Natural killer cell treated with Interleukin-12 subunit alpha and Interleukin-12 subunit beta and Interleukin-15 and Interleukin-18, amount 100 ng/mL, for 72 hours (primary cell): ENCODE results near the gene CNPY1. TPM values are rescaled to one million over a fixed set of nuclear protein-coding genes. Genes with fewer than 3 reads are reported as not detected.
"Not testable (repeated sequence)": the region's sequence is repeated elsewhere in the genome, so short reads cannot be mapped to it uniquely, and the experiment has no call there.

Experiments used
- ATAC-seq, 2 donors: fragments of 150-1000 bp; cut with Tn5 transposase in 1 of 2; sonication (Bioruptor Pico), chemical (Tn5 transposase) in 1 of 2; 2 replicates each; pipeline ENCODE4 v1.10.0; 2021
- DNase-seq: peaks from one replicate; pipeline ENCODE4 v3.0.0; 2022; ENCODE audit warnings: low spot score
- H3K27ac Mint-ChIP-seq, 2 donors: 1 replicate in 1 of 2; 2 replicates in 1 of 2; pipeline ENCODE4 v1.8.0; 2022; ENCODE audit warnings: mixed read lengths in 2 of 2, mild to moderate bottlenecking in 1 of 2, moderate library complexity in 1 of 2
- H3K27me3 Mint-ChIP-seq, 2 donors: 1 replicate in 1 of 2; 2 replicates in 1 of 2; pipeline ENCODE4 v1.8.0; 2022; ENCODE audit warnings: mixed read lengths in 2 of 2
- H3K36me3 Mint-ChIP-seq: one replicate; pipeline ENCODE4 v1.8.0; 2022; ENCODE audit warnings: mixed read lengths
- H3K4me1 Mint-ChIP-seq, 2 donors: 1 replicate in 1 of 2; 2 replicates in 1 of 2; pipeline ENCODE4 v1.8.0; 2022; ENCODE audit warnings: low read depth in 2 of 2, mixed read lengths in 2 of 2, mild to moderate bottlenecking in 1 of 2
- H3K4me3 Mint-ChIP-seq: one replicate; pipeline ENCODE4 v1.8.0; 2022; ENCODE audit warnings: mixed read lengths
- H3K9me3 Mint-ChIP-seq: 2 replicates; pipeline ENCODE4 v1.8.0; 2022; ENCODE audit warnings: mixed read lengths
- total RNA-seq, 2 donors: library from RNA; stranded (reverse); gene quantifications; one replicate each; pipeline ENCODE4 v1.2.3, GENCODE V29; 2022

CNPY1 gene
- total RNA-seq: not detected

DNA sequence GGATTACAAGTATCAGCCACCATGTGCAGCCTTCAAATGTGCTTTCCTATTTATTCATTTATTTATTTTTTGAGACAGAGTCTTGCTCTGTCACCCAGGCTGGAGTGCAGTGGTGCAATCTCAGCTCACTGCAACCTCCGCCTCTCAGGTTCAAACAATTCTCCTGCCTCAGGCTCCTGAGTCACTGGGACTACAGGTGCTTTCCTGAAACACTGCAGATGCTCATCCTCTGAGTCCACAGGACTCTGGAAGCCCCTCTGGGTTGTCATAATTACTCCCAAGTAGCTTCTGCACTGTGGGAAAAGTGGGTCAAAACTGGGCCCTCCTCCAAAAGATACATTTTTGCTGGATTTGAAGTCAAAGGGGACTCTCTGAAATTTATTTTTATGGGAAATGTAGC is at the start of gene CNPY1:
TSS of gene CNPY1 (minus strand) at position 111 of the 400 bp plus-strand sequence. CDS start 630 bp downstream, outside the sequence.
- not testable (repeated sequence) for H3K27ac Mint-ChIP-seq, DNase-seq, H3K36me3 Mint-ChIP-seq, H3K4me3 Mint-ChIP-seq, ATAC-seq, H3K9me3 Mint-ChIP-seq, H3K27me3 Mint-ChIP-seq, H3K4me1 Mint-ChIP-seq

DNA sequence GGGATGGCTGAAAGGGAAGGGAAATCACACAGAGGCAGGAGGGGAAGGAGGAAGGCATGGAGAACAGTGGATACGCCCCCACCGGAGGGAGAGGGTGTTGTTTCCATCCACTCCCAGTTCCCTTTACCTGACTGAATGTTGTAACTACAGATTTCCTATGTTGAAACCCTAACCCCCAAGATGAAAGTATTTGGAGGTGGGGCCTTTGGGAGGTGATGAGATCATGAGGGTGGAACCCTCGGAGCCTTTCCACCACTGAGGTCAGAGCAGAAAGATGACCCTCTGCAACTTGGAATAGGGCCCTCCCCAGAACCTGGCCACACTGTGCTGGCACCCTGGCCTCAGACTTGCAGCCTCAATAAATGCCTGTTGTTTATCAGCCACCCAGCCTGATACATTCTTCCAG is 48.6 kb upstream of the CNPY1 start:
- H3K36me3 Mint-ChIP-seq: no peaks in the 10 kb centered on the region

DNA sequence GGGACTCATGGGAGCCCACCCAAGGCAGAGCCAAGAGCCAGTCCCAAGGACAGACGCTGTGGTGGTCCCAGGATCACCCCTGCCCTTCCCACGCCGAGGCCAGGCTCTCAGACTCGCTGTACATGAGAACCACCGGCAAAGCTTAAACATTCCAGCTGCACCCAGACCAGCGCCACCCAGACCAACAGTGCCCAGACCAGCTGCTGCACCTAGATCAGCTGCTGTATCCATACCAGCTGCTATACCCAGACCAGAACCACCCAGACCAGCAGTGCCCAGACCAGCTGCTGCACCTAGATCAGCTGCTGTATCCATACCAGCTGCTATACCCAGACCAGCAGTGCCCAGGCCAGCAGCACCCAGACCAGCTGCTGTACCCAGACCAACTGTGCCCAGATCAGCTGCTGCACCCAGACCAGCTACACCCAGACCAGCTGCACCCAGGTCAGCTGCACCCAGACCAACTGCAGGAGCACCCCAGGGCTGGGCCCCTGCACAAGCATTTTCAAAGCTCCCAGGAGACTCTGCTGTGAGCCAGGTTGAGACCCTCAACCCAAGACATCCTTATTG is 47.9 kb upstream of the CNPY1 start:
- DNase-seq (no peak), ATAC-seq (peak in 1 of 2 donors; percentile 46)
- Mint-ChIP-seq H3K4me1 (peaks cover 2 to 5% of the 10 kb centered on the region in 2 donors), H3K9me3 (no peaks in the 10 kb centered on the region), H3K27ac (no peak overlapping the region), H3K4me3 (no peak overlapping the region), H3K36me3 (no peaks in the 10 kb centered on the region), H3K27me3 (peaks cover 12% of the 10 kb centered on the region in 2 donors)

More for the DNA sequence above, 48.6 kb upstream of the CNPY1 start:
- no peak for DNase-seq
- H3K27ac Mint-ChIP-seq: no peak overlapping the region
- peaks cover 15 to 19% of the 10 kb centered on the region in 2 donors for H3K27me3 Mint-ChIP-seq
- ATAC-seq: no peak
- H3K4me1 Mint-ChIP-seq: peaks cover 2 to 5% of the 10 kb centered on the region in 2 donors
- H3K9me3 Mint-ChIP-seq: no peaks in the 10 kb centered on the region
- no peak overlapping the region for H3K4me3 Mint-ChIP-seq

DNA sequence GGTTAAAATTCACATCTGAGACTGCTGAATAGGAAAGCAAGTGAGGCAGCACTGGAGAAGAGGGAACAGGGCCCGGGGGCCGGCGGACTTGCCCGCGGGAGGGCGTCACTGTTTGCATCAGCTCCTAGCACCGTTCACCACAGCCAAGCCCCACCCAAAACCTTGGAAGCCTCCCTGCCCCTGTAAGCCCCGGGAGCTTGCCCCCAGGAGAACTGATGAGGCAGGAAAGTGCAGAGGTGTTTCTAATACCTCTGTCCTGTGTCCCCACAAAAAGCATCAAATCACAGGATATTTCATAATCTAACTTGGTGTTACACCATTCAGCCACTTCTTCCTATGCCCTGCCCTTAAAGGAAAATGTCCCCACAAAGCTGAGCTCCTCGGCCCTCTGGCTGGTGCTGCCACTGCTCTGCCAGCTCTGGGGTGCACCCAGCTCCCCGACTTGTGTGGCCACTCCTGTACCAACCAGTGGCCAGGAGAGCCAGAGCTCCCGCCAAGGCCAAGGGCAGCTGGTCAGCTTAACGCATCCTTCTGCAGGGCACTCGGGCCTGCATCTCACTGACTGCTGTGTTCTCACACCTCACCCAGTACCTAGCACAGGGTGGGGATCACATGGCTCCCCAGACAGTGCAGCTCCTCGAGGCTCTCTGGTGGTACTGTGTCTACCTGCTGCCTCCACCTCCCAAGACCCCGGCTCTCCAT is 47.3 kb upstream of the CNPY1 start:
- peak; percentile 3 for ATAC-seq
- no peaks in the 10 kb centered on the region for H3K4me1 Mint-ChIP-seq
- no peak for DNase-seq
- H3K36me3 Mint-ChIP-seq: no peaks in the 10 kb centered on the region
- no peak overlapping the region for H3K4me3 Mint-ChIP-seq
- H3K9me3 Mint-ChIP-seq: no peaks in the 10 kb centered on the region
- H3K27ac Mint-ChIP-seq: peak overlapping the region in 1 of 2 donors; percentile 28
- peaks cover 9 to 10% of the 10 kb centered on the region in 2 donors for H3K27me3 Mint-ChIP-seq

DNA sequence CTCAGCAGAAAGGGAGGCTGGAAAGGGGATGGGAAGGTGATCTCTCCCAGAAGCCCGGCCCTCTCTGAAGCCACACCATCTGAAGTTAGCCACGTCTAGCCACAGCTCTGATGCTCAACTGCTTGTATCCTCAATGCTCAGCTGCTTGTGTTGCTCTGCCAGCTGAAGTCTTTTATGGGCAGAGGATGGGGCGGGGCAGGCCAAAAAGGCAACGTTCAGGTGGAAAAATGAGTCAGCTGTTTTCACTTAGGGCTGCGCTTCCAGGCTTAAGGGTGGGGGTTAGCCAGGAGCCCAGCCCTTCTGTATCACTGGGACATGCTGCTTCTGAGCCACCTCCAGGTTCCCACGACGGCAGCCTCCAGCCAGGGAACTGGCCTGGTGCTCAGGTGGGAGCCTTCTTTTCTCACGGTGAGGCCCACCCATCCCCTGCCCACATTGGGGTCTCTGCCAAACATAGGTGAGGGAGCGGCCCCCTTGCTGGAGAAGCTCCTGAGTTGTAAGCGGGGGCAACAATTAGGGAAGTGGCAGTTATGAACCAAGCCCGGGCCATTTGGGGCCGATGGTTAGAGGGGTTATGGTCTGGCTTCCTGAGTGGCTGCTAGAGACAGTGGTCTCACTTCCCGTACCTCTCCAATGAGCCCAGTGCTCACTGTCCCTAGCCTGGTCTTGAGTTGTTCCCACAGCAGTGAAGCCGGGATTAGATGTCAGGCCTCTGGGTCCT is 44.9 kb upstream of the CNPY1 start:
- DNase-seq (no peak), ATAC-seq (no peak)
- H3K9me3 Mint-ChIP-seq: no peaks in the 10 kb centered on the region
- no peaks in the 10 kb centered on the region for H3K4me1 Mint-ChIP-seq
- no peak overlapping the region for H3K27ac Mint-ChIP-seq
- no peak overlapping the region for H3K4me3 Mint-ChIP-seq
- H3K36me3 Mint-ChIP-seq: no peaks in the 10 kb centered on the region
- H3K27me3 Mint-ChIP-seq: peaks cover 19 to 25% of the 10 kb centered on the region in 2 donors

DNA sequence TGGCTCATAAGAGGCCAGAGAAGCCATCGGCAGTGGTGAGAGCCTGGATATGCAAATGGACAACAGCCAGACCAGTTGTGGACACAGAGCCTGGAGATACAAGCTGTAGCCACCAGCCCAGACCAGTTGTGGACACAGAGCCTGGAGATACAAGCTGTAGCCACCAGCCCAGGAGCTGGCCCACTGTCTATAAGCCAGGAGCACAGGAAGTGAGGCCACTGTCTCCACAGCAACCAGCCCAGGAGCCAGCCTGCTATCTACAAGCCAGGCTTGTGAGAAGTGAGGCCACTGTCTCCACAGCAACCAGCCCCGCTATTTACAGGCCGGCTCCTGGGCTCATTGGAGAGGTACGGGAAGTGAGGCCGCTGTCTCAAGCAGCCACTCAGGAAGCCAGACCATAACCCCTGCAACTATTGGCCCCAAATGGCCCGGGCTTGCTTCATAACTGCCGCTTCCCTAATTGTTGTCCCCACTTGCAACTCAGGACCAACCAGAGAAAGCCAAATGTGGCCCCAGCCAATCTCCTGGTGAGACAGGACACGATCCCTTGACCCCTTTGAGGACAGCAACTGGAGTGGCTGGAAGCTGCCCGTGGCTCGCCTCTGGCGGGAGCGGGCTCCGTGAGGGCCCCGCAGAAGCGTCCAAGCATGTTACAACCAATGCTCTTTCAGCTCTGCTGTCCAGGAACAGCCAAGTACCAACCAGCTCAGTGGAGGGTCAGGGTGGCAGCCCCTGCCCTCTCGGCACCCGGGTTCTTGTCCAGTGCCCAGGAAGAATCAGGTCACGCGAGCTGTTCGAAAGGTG is 44.1 kb upstream of the CNPY1 start:
- H3K27me3 Mint-ChIP-seq: peaks cover 24 to 33% of the 10 kb centered on the region in 2 donors
- no peak overlapping the region for H3K27ac Mint-ChIP-seq
- no peak overlapping the region for H3K4me3 Mint-ChIP-seq
- ATAC-seq (peak in 1 of 2 donors; percentile 55), DNase-seq (peak; percentile 37)
- no peaks in the 10 kb centered on the region for H3K4me1 Mint-ChIP-seq
- H3K36me3 Mint-ChIP-seq: no peaks in the 10 kb centered on the region
- no peaks in the 10 kb centered on the region for H3K9me3 Mint-ChIP-seq

DNA sequence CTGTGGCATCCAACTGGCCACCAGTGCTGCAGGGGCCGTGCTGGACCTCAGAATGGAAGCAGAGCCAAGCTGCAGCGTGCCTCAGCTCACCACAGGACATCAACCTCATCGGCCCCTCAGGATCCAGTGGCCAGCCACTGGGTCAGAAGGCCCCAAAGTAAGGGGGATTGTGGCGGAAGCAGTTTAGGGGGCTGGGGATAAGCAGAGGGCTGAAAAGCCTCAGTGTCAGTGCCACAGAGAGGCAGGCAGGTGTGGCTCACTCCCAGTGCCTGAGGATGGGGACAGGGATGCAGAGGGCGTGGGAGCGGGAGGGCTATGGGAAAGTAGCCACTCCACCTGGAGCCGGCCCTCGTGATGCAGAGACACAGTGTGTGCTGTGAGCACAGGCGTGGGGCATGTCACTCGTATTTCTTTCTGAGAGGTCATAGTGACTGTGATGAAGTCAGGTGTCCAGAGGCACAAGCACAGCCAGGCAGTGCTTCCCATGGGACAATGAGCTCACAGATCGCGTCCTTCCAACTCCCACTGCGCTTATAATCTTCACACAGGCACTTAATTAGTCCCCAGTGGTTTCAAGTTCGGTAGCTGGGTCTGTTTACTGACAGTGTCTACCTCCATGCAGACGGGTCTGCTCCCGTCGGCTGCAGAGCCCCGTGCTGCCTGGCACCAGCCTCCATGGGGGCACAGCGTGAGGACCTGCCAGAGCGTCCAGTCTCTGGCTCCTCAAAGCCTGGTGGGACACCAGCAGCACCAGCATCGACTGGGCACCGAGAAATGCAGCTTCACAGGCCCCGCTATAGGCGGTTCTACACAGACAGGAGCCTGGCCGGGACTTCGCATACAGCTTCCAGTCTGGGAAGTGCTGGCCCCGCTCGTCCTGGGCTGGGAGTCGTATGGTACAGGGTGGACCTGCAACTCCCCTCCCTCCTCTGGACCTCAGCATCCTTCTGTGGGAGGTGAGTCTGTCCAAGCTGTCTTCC is 42.9 kb upstream of the CNPY1 start:
- ATAC-seq: no peak
- H3K27ac Mint-ChIP-seq: no peak overlapping the region
- peaks cover 24 to 37% of the 10 kb centered on the region in 2 donors for H3K27me3 Mint-ChIP-seq
- no peak for DNase-seq
- no peaks in the 10 kb centered on the region for H3K4me1 Mint-ChIP-seq
- no peaks in the 10 kb centered on the region for H3K9me3 Mint-ChIP-seq
- H3K36me3 Mint-ChIP-seq: no peaks in the 10 kb centered on the region
- H3K4me3 Mint-ChIP-seq: no peak overlapping the region

DNA sequence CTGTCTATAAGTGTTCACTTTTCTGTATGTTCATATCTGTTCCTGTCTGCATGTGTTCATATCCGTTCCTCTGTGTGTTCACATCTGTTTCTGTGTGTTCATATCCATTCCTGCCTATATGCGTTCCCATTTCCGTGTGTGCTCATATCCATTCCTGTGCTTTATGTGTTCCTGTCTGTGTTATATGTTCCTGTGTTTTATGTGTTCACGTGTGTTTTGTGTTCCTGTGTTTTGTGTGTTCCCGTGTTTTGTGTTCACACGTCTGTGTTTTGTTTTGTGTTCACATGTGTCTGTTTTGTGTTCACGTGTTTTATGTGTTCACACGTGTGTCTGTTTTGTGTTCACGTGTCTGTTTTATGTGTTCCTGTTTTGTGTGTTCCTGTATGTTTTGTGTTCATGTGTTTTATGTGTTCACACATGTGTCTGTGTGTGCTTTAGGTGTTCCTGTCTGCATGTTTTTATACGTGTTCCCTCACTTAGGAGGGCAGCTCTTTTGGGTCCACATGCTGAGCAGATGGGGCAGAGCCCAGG is 42.2 kb upstream of the CNPY1 start:
- peaks cover 26 to 37% of the 10 kb centered on the region in 2 donors for H3K27me3 Mint-ChIP-seq
- no peak overlapping the region for H3K27ac Mint-ChIP-seq
- DNase-seq (no peak), ATAC-seq (no peak)
- H3K9me3 Mint-ChIP-seq: no peaks in the 10 kb centered on the region
- no peak overlapping the region for H3K4me3 Mint-ChIP-seq
- H3K4me1 Mint-ChIP-seq: no peaks in the 10 kb centered on the region
- H3K36me3 Mint-ChIP-seq: no peaks in the 10 kb centered on the region

DNA sequence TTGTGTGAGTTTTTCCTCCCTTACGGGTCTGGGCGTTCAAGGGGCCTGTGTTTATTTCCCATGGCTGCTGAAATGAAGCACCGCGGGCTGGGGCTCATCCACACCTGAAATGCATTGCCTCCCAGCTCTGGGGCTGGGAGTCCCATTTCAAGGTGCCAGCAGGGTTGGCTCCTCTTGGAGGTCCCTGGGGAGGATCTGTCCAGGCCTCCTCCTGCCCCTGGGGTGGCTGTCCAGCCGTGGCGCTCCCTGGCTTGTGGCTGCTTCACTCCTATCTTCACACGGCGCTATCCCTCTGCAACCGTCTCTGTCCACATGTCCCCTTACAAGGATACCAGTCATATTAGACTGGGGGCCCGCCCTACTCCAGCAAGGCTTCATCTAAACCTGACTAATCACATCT is 41.1 kb upstream of the CNPY1 start:
- Mint-ChIP-seq H3K27me3 (peaks cover 29 to 45% of the 10 kb centered on the region in 2 donors), H3K9me3 (no peaks in the 10 kb centered on the region), H3K4me3 (no peak overlapping the region), H3K36me3 (no peaks in the 10 kb centered on the region), H3K27ac (no peak overlapping the region), H3K4me1 (no peaks in the 10 kb centered on the region)
- no peak for DNase-seq
- ATAC-seq: no peak

DNA sequence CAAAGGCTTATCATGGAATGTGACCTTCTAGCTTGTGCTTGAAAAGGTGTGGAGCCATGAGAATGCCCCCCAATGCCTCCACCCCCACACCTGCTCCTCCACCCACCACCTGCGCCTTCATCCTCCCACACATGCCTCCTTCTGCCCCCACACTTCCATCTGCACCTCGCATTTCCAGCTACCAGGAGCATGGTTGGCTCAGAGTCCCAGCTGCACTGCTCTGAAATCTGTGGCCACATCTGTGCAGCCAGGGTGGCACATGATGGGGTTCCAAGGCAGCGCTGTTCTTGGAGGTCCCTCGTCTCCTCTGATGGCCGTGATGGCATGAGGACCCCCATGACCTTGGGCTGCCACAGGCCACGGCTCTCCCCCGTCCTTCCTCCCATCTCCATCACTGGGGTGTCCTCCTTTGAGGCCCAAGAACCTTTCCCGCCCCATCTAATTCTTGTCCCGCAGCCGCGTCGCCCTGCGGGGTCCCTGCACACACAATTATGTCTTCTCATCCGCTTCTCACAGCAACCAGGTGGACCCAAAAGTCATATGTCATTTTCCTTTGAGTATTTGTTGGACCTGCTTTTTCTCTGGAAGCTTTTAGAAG is 40.6 kb upstream of the CNPY1 start:
- Mint-ChIP-seq H3K4me3 (no peak overlapping the region), H3K9me3 (no peaks in the 10 kb centered on the region), H3K27me3 (peaks cover 29 to 45% of the 10 kb centered on the region in 2 donors), H3K4me1 (no peaks in the 10 kb centered on the region), H3K36me3 (no peaks in the 10 kb centered on the region), H3K27ac (no peak overlapping the region)
- ATAC-seq (no peak), DNase-seq (no peak)

DNA sequence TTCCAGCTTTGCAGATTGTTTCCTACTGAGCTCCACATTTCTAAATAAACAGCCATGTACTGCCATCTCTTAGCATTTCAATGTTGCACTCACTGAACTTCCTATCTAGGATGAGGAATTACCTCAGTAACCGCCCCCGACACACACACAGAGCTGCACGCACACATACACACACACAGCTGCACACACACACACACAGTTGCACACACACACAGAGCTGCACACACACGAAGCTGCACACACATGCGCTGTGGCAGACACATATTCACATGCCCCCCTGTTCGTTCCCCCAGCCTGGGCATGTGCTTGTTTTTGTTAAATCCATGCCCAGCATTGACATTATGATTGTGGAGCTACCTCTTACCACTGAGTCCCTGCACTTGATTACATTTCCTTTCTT is 39.6 kb upstream of the CNPY1 start:
- no peaks in the 10 kb centered on the region for H3K36me3 Mint-ChIP-seq
- peaks cover 29 to 45% of the 10 kb centered on the region in 2 donors for H3K27me3 Mint-ChIP-seq
- no peak overlapping the region for H3K4me3 Mint-ChIP-seq
- ATAC-seq (no peak), DNase-seq (no peak)
- H3K4me1 Mint-ChIP-seq: no peaks in the 10 kb centered on the region
- H3K9me3 Mint-ChIP-seq: no peaks in the 10 kb centered on the region
- H3K27ac Mint-ChIP-seq: no peak overlapping the region

DNA sequence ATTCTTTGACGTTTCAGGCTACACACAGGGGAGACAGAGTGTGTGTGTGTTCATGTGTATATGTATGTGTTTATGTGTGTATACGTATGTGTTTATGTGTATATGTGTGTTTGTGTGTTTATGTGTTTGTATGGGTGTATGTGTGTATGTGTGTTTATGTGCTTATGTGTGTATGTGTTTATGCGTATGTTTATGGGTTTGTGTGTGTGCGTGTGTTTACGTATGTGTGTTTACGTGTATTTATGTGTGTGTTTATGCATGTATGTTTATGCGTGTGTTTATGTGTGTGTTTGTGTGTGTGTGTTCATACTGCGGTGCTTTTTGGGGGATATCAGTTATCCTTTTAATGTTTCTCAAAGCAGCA is 39.2 kb upstream of the CNPY1 start:
- ATAC-seq (no peak), DNase-seq (no peak)
- Mint-ChIP-seq H3K4me1 (no peaks in the 10 kb centered on the region), H3K27ac (no peak overlapping the region), H3K27me3 (peaks cover 29 to 45% of the 10 kb centered on the region in 2 donors), H3K9me3 (no peaks in the 10 kb centered on the region), H3K4me3 (no peak overlapping the region), H3K36me3 (no peaks in the 10 kb centered on the region)
